IPS-NIHi11 (cell line): ENCODE measurements around the gene PAQR4.
A peak's percentile ranks its signal among the peaks of the same experiment; 100 is the strongest.
"Not testable (repeated sequence)": the region's sequence is repeated elsewhere in the genome, so short reads cannot be mapped to it uniquely, and the experiment has no call there.

Experiments used
- DNase-seq: peaks from one replicate; pipeline ENCODE4 v3.0.0; 2012; ENCODE audit warnings: mixed read lengths, low spot score

Gene PAQR4

GRCh38 chr16:2968738-2969544 is at the start of gene PAQR4:
TSS of gene PAQR4 (plus strand) at chr16:2969348. CDS start at chr16:2969675, 327 bp downstream.
- DNase-seq = peak; percentile 90

GRCh38 chr16:2919511-2920255 is 49.5 kb upstream of the PAQR4 start:
- DNase-seq = peak; percentile 64

- DNase-seq = no peak
These were observed 45.7 kb upstream of the PAQR4 start for GRCh38 chr16:2923481-2923880.

DNA sequence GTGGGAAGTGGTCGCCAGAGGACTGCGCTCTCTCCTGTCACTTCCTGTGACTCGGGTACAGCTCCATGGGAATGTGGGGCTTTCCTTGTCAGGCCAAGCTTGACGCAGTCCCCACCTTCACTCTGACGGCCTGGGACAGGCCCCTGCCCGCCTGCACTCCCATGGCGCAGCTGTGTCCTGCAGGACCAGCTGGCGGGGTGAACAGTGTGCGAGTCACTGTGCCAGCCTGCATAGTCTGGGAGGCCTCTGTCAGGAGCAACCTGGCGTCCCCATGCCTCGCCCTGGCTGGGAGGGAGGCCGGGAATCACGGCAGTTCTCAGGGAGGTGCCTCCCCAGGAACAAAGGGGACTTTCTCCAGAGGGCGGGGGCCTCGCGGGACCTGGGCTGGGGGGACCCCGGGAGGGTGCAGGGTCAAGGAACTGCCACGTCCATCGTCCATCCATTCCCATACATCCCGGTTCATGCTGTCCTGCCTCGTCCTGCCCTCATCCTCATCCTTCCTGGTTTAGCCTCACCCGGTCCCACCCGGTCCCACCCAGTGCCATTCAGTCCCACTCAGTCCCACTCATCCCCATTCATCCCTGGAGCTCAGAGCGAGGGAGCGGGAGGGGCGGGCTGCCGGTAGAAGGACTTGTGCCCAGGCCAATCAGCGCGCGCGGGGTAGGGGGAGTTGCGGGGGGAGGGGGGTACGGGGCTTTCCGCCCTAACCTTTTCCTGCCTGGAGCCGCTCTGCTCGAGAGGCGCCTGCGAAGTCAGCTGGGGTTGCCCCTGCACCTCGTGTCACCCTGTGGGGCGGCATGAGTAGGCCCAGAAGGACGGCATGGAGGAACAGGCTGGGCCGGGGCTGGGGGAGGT is 44.0 kb upstream of the PAQR4 start:
- peak; percentile 68 for DNase-seq

GRCh38 chr16:2925951-2926649 is 43.0 kb upstream of the PAQR4 start:
- no peak for DNase-seq

DNA sequence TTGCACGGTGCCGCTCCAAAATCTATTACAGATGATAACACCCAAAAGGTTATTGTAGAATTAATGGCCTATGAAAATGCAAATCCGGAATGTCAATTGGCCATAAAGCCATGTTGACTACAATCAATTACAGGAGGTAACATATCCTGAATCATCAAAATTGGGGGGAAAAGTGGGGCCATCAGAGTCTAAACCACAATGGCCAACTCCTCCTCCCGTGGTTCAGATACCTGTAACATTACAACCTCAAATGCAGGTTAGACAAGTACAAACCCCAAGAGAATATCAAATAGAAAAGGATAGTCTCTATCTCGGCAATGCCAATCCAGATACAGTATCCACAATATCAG is 42.5 kb upstream of the PAQR4 start:
- no peak for DNase-seq

GRCh38 chr16:2927010-2927646 is 42.0 kb upstream of the PAQR4 start:
- peak; percentile 81 for DNase-seq

GRCh38 chr16:2928151-2928550 is 41.0 kb upstream of the PAQR4 start:
- DNase-seq = not testable (repeated sequence)

- DNase-seq = no peak
These were observed 40.4 kb upstream of the PAQR4 start for GRCh38 chr16:2928796-2929195.

GRCh38 chr16:2929693-2930092 is 39.5 kb upstream of the PAQR4 start:
- DNase-seq = no peak

DNA sequence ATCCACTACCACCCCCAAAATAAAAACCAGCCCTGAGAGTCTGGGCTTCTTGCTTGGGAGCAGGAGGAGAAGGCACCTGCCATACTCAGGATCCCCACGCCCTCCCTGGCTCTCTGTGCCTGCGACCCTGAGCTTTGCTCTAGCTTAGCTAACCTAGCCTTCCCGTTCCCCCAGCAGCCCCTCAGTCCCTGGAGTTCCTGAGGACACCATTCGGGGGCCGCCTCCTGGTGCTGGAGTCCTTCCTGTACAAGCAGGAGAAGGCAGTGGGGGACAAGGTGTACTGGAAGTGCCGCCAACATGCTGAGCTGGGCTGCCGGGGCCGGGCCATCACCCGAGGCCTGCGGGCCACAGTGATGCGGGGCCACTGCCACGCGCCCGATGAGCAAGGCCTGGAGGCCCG is 38.9 kb upstream of the PAQR4 start:
- DNase-seq = no peak

DNA sequence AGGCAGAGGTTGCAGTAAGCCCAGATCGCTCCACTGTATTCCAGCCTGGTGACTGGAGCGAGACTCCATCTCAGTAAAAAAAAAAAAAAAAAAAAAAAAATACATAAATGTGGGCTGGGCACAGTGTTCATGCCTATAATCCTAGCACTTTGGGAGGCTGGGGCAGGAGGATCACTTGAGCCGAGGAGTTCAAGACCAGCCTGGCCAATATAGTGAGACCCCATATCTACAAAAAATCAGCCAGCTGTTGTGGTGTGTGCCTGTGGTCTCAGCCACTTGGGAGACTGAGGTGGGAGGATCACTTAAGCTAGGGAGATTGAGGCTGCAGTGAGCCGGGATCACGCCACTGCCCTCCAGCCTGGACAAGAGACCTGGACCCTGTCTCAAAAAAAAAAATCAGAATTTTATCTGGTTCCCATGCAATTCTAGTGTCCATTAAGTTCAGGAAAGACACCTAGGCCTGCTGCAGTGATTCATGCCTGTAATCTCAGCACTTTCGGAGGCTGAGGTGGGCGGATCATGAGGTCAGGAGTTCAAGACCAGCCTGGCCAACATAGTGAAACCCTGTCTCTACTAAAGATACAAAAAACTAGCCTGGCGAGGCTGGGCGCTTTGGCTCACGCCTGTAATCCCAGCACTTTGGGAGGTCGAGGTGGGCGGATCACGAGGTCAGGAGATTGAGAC is 37.8 kb upstream of the PAQR4 start:
- not testable (repeated sequence) for DNase-seq

DNA sequence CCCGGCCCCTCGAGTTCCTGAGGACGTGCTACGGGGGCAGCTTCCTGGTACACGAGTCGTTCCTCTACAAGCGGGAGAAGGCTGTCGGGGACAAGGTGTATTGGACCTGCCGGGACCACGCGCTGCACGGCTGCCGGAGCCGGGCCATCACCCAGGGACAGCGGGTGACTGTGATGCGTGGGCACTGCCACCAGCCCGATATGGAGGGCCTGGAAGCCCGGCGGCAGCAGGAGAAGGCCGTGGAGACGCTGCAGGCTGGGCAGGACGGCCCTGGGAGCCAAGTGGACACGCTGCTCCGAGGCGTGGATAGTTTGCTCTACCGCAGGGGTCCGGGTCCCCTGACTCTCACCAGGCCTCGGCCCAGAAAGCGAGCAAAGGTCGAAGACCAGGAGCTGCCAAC is 36.0 kb upstream of the PAQR4 start:
- DNase-seq = no peak

DNA sequence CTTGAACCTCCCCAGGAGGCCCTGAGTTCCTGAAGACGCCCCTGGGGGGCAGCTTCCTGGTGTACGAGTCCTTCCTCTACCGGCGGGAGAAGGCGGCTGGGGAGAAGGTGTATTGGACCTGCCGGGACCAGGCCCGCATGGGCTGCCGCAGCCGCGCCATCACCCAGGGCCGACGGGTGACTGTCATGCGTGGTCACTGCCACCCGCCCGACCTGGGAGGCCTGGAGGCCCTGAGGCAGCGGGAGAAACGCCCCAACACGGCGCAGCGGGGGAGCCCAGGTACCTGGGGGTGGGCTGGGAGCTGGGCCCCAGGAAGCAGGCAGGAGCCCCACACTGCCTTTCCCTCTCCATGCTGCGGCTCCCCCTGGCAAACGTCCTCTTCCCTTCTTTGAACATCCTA is 35.4 kb upstream of the PAQR4 start:
- no peak for DNase-seq

- no peak for DNase-seq
These were observed 34.7 kb upstream of the PAQR4 start for GRCh38 chr16:2934450-2934849.

DNA sequence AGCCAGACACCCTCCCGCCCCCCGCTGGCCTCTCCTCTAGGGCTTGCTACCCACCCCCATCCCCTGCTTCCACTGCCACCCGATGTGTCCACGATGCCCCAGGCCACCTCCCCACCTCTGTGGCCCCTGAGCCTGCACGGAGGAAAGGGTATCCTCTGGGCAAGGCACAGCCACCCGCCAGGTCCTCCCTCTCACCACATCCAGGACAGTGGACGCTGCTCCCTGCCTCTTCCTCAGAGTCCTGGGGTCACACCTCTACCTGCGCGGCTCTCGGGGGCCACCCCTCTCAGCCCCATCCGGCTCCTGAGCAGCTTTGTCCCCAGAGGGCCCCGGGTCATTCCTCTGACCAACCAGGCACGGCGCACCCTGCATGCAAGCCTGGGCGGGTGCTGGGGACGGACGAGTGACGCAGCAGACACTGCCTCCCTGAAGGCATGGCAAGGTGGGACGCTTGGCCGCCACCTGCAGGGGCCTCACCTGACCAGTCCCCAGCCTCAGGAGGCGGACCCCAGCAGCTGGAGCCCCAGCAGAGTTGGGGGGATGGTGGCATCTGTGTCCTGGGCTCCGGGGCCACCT is 32.6 kb upstream of the PAQR4 start:
- no peak for DNase-seq

GRCh38 chr16:2937170-2937569 is 32.0 kb upstream of the PAQR4 start:
- no peak for DNase-seq

DNA sequence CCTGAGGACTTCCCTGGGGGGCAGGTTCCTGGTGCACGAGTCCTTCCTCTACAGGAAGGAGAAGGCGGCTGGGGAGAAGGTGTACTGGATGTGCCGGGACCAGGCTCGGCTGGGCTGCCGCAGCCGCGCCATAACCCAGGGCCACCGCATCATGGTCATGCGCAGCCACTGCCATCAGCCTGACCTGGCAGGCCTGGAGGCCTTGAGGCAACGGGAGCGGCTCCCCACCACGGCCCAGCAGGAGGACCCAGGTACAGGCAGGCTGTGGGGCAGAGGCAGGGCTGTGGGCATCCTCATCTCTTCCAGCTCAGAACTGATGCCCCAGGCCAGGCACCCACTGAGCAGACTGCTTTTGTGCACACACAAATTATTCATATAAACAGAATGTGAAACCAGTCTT is 30.9 kb upstream of the PAQR4 start:
- DNase-seq = no peak

DNA sequence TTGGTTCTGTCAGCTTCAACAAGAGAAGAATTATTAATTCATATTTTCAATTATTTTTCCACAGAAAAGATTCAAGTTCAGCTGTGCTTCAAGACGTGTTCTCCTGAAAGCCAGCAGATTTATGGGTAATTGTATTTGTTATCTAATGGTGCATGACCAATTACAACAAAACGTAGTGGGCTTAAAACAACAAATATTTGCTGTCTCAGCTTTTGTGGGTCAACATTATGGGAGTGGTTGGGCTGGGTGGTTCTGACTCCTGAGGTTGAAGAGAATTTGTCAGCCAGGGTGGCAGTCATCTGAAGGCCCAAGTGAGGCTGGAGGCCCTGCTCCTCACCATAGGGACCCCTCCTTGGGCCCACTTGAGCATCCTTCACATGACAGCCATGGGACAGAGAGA is 29.2 kb upstream of the PAQR4 start:
- DNase-seq = no peak

GRCh38 chr16:2942045-2942444 is 27.1 kb upstream of the PAQR4 start:
- DNase-seq = no peak

GRCh38 chr16:2943716-2944115 is 25.4 kb upstream of the PAQR4 start:
- DNase-seq = not testable (repeated sequence)
